HEK293T (cell line): ENCODE data around the gene PPP1R14B.

Experiments used
- ARNT ChIP-seq: fragments of 450-650 bp; IDR thresholded peaks from 2 replicates; pipeline ENCODE4 v1.6.1; 2017; ENCODE audit warnings: mild to moderate bottlenecking
- BHLHE40 ChIP-seq: fragments of 450-650 bp; IDR thresholded peaks from 2 replicates; pipeline ENCODE4 v1.6.1; 2016; ENCODE audit warnings: mild to moderate bottlenecking, moderate library complexity, borderline replicate concordance
- CTBP1 ChIP-seq: fragments of 450-650 bp; IDR thresholded peaks from 2 replicates; pipeline ENCODE4 v1.6.1; 2016; ENCODE audit warnings: borderline replicate concordance
- ELF4 ChIP-seq: fragments of 450-650 bp; IDR thresholded peaks from 2 replicates; pipeline ENCODE4 v1.6.1; 2017; ENCODE audit warnings: antibody characterized with exemption
- FOXA1 ChIP-seq: fragments of 450-650 bp; IDR thresholded peaks from 2 replicates; pipeline ENCODE4 v1.6.1; 2016; ENCODE audit warnings: mild to moderate bottlenecking
- FOXM1 ChIP-seq: fragments of 450-650 bp; IDR thresholded peaks from 2 replicates; pipeline ENCODE4 v1.6.1; 2017; ENCODE audit warnings: mild to moderate bottlenecking, borderline replicate concordance
- LEF1 ChIP-seq: fragments of 450-650 bp; IDR thresholded peaks from 2 replicates; pipeline ENCODE4 v1.6.1; 2017; ENCODE audit warnings: mild to moderate bottlenecking, borderline replicate concordance
- NFRKB ChIP-seq: fragments of 450-650 bp; IDR thresholded peaks from 2 replicates; pipeline ENCODE4 v1.6.1; 2016; ENCODE audit warnings: mild to moderate bottlenecking, moderate library complexity
- PKNOX1 ChIP-seq: fragments of 450-650 bp; IDR thresholded peaks from 2 replicates; pipeline ENCODE4 v1.6.1; 2016
- SP1 ChIP-seq: fragments of 450-650 bp; IDR thresholded peaks from 2 replicates; pipeline ENCODE4 v1.6.1; 2017
- SUZ12 ChIP-seq: fragments of 450-650 bp; IDR thresholded peaks from 2 replicates; pipeline ENCODE4 v1.6.1; 2016; ENCODE audit warnings: mild to moderate bottlenecking
- TARDBP ChIP-seq: fragments of 450-650 bp; IDR thresholded peaks from 2 replicates; pipeline ENCODE4 v1.6.1; 2016
- ZNF384 ChIP-seq: fragments of 450-650 bp; IDR thresholded peaks from 2 replicates; pipeline ENCODE4 v1.6.1; 2016

DNA sequence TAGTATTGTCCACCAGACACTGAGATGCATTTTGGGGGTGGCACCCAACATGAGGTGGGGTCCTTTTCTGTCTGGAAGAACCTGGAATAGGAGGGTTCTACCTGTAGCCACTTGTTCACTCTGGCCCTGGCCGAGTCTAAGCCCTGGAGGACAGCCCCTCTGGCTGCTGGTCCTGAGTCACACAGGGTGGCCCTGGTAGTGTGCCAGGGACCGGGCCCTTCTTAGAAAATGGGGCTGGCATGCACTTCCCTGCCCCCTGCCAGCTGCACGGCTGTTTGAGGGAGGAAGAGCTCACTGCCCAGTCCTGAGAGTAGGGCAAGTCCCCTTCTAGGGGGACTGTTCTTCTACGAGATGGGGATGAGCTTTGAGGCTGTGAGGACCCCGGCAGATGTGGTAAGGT, 6.7 kb upstream of the PPP1R14B start:
- TF ChIP-seq ZNF384 (no peak), BHLHE40 (no peak), SP1 (no peak), ELF4 (no peak), PKNOX1 (no peak), TARDBP (no peak), FOXM1 (no peak), FOXA1 (no peak), NFRKB (no peak), CTBP1 (no peak), SUZ12 (no peak), LEF1 (no peak), ARNT (no peak)
